HCT116 (cell line): ENCODE results near the gene NPLOC4. TPM values are rescaled to one million over a fixed set of nuclear protein-coding genes. Genes with fewer than 3 reads are reported as not detected.

ENCODE experiments used
- ATAC-seq: fragments of 200-7000 bp; cut with Tn5 transposase; 2 replicates; pipeline ENCODE4 v1.9.1; 2020; ENCODE audit warnings: mild to moderate bottlenecking, moderate library complexity
- BruUV-seq: library from RNA; stranded (reverse); fragments of 400-500 nt; replicated peaks from 2 replicates; lab custom pipeline; 2021; lab: Mats Ljungman, UMichigan
- CTCF ChIA-PET: fragments of 300-600 bp; sonication (Branson Sonifier 250); formaldehyde crosslinking; loops from one replicate; lab custom pipeline; 2021; ENCODE audit warnings: antibody characterized with exemption; lab: Charles Lee
- POLR2A ChIA-PET: fragments of 300-600, 350-600 bp; sonication (Branson Sonifier 250); formaldehyde crosslinking; loops from one replicate; lab custom pipeline; 2021; ENCODE audit warnings: antibody characterized with exemption; lab: Charles Lee
- RAD21 ChIA-PET, 2 experiments: fragments of 300-600 bp; sonication (Branson Sonifier 250); formaldehyde crosslinking; loops; one replicate each; lab custom pipeline; 2023; ENCODE audit warnings: low total read pairs in 2 of 2; ENCODE audit not compliant: uncharacterized antibody in 2 of 2, unreplicated experiment in 2 of 2, low non-redundant PET in 1 of 2; lab: Charles Lee
- DNase-seq: peaks from one replicate; pipeline ENCODE4 v3.0.0-alpha.2; 2010; ENCODE audit warnings: low read depth, low spot score
- H2AFZ ChIP-seq: fragments of 200-600 bp; shearing (Covaris generic), sonication (generic); 2 replicates; pipeline ENCODE4 v1.6.1; 2017; ENCODE audit warnings: low read depth, mixed run types, mixed read lengths, antibody characterized with exemption, low read length; ENCODE audit not compliant: poor library complexity, severe bottlenecking
- H3K27ac ChIP-seq: 2 replicates; pipeline ENCODE4 v1.5.1; 2012; ENCODE audit warnings: low read depth, low read length
- H3K27me3 ChIP-seq: fragments of 200-600 bp; sonication (generic); 2 replicates; pipeline ENCODE4 v1.6.1; 2016; ENCODE audit warnings: mixed run types, low read length, mixed read lengths; ENCODE audit not compliant: insufficient read depth
- H3K36me3 ChIP-seq, 2 experiments: fragments of 200-500 bp in 1 of 2; fragments of 200-600 bp in 1 of 2; sonication (Bioruptor generic) in 1 of 2; sonication (generic) in 1 of 2; 2 replicates each; pipeline versions ENCODE4 v1.5.1 to v1.6.1; 2014 to 2016; ENCODE audit warnings: low read length in 2 of 2, inconsistent platforms in 1 of 2, mixed read lengths in 1 of 2, mixed run types in 1 of 2; ENCODE audit not compliant: insufficient read depth in 2 of 2, control insufficient read depth in 1 of 2
- H3K4me1 ChIP-seq, 2 experiments: fragments of 200-600 bp in 1 of 2; sonication (generic) in 1 of 2; 2 replicates each; pipeline versions ENCODE4 v1.5.1 to v1.6.1; 2012 to 2017; ENCODE audit warnings: low read length in 2 of 2, inconsistent platforms in 1 of 2, mild to moderate bottlenecking in 1 of 2, mixed read lengths in 1 of 2, mixed run types in 1 of 2, moderate library complexity in 1 of 2; ENCODE audit not compliant: insufficient read depth in 2 of 2, control insufficient read depth in 1 of 2
- H3K4me2 ChIP-seq: fragments of 200-600 bp; sonication (generic); 2 replicates; pipeline ENCODE4 v1.6.1; 2017; ENCODE audit warnings: mixed run types, low read length, mixed read lengths
- H3K4me3 ChIP-seq, 2 experiments: fragments of 200-600 bp in 1 of 2; sonication (generic) in 1 of 2; replicated peaks in 1 of 2; 2 replicates each; pipeline ENCODE4 v1.5.1; 2011 to 2016; ENCODE audit warnings: low read length in 2 of 2, control low read depth in 1 of 2, low read depth in 1 of 2, mild to moderate bottlenecking in 1 of 2, mixed read lengths in 1 of 2, mixed run types in 1 of 2
- H3K79me2 ChIP-seq: fragments of 200-600 bp; sonication (generic); 2 replicates; pipeline ENCODE4 v1.6.1; 2017; ENCODE audit warnings: mild to moderate bottlenecking, mixed run types, low read length, moderate library complexity, mixed read lengths; ENCODE audit not compliant: insufficient read depth
- H3K9ac ChIP-seq: fragments of 200-600 bp; sonication (generic); 2 replicates; pipeline ENCODE4 v1.6.1; 2016; ENCODE audit warnings: low read length, mixed read lengths
- H3K9me2 ChIP-seq: fragments of 200-600 bp; sonication (generic), shearing (Covaris generic); 2 replicates; pipeline ENCODE4 v1.6.1; 2017; ENCODE audit warnings: mixed run types, mild to moderate bottlenecking, moderate library complexity; ENCODE audit not compliant: insufficient read depth
- H3K9me3 ChIP-seq, 2 experiments: fragments of 200-500 bp in 1 of 2; fragments of 200-600 bp in 1 of 2; sonication (Bioruptor generic) in 1 of 2; sonication (generic) in 1 of 2; 2 replicates each; pipeline ENCODE4 v1.6.1; 2014 to 2017; ENCODE audit warnings: low read length in 2 of 2, mixed read lengths in 2 of 2, inconsistent platforms in 1 of 2, low read depth in 1 of 2, mild to moderate bottlenecking in 1 of 2, mixed run types in 1 of 2, moderate library complexity in 1 of 2; ENCODE audit not compliant: control insufficient read depth in 1 of 2, insufficient read depth in 1 of 2
- H4K20me1 ChIP-seq: fragments of 200-600 bp; sonication (generic), shearing (Covaris generic); 2 replicates; pipeline ENCODE4 v1.6.1; 2017; ENCODE audit warnings: mixed run types, mild to moderate bottlenecking, moderate library complexity; ENCODE audit not compliant: insufficient read depth
- CEBPB ChIP-seq: IDR thresholded peaks from 2 replicates; pipeline ENCODE4 v1.6.1; 2012; ENCODE audit warnings: low read depth
- CTCF ChIP-seq, 3 experiments: fragments of 200-600 bp in 1 of 3; sonication (generic) in 1 of 3; IDR thresholded peaks in 2 of 3; conservative IDR thresholded peaks in 1 of 3; 2 replicates each; pipeline ENCODE4 v1.5.1; 2012 to 2017; ENCODE audit warnings: low read depth in 2 of 3, low read length in 2 of 3, antibody characterized with exemption in 1 of 3, borderline replicate concordance in 1 of 3, control low read depth in 1 of 3, mild to moderate bottlenecking in 1 of 3, mixed read lengths in 1 of 3, mixed run types in 1 of 3, moderate library complexity in 1 of 3; ENCODE audit not compliant: insufficient read depth in 1 of 3
- ELF1 ChIP-seq: IDR thresholded peaks from 2 replicates; pipeline ENCODE4 v1.6.1; 2012; ENCODE audit warnings: low read depth, borderline replicate concordance
- EZH2 ChIP-seq: fragments of 200-600 bp; sonication (generic); IDR thresholded peaks from 2 replicates; pipeline ENCODE4 v1.6.1; 2017; ENCODE audit warnings: antibody characterized with exemption, mixed run types
- FOSL1 ChIP-seq: IDR thresholded peaks from 2 replicates; pipeline ENCODE4 v1.6.1; 2012; ENCODE audit warnings: low read depth
- JUND ChIP-seq: IDR thresholded peaks from 2 replicates; pipeline ENCODE4 v1.6.1; 2012
- MAX ChIP-seq: IDR thresholded peaks from 2 replicates; pipeline ENCODE4 v1.6.1; 2012
- POLR2AphosphoS5 ChIP-seq: IDR thresholded peaks from 2 replicates; pipeline ENCODE4 v1.6.1; 2011; ENCODE audit warnings: mild to moderate bottlenecking, low read depth, low read length, moderate library complexity
- RAD21 ChIP-seq: IDR thresholded peaks from 2 replicates; pipeline ENCODE4 v1.6.1; 2012; ENCODE audit warnings: low read depth, mild to moderate bottlenecking
- REST ChIP-seq: IDR thresholded peaks from 2 replicates; pipeline ENCODE4 v1.6.1; 2012; ENCODE audit warnings: low read depth
- SIN3A ChIP-seq: IDR thresholded peaks from 2 replicates; pipeline ENCODE4 v1.6.1; 2012; ENCODE audit warnings: low read depth
- SRF ChIP-seq: IDR thresholded peaks from 2 replicates; pipeline ENCODE4 v1.6.1; 2012; ENCODE audit warnings: low read depth
- TCF7L2 ChIP-seq: IDR thresholded peaks from 2 replicates; pipeline ENCODE4 v1.7.0; 2011; ENCODE audit warnings: borderline replicate concordance, inconsistent platforms; ENCODE audit not compliant: insufficient read depth, insufficient read length; ENCODE audit errors: extremely low read depth
- ZFX ChIP-seq: fragments of 450-650 bp; IDR thresholded peaks from 2 replicates; pipeline ENCODE4 v1.6.1; 2017
- ZNF274 ChIP-seq: fragments of 200-500 bp; sonication (Bioruptor generic); IDR thresholded peaks from 2 replicates; pipeline ENCODE4 v1.6.1; 2014; ENCODE audit warnings: mild to moderate bottlenecking, low read depth, low read length, inconsistent platforms
- intact Hi-C: fragments of 100-400 bp; cut with micrococcal nuclease; formaldehyde crosslinking; loops from 2 replicates; pipeline ENCODE4 v1.10.0; 2022
- total RNA-seq: library from RNA; stranded (reverse); gene quantifications from one replicate; pipeline ENCODE4 v1.2.1, GENCODE V29; 2021; ENCODE audit not compliant: unreplicated experiment

NPLOC4 gene
- total RNA-seq, 1 experiment from 2014 or later: 137 TPM

- intact Hi-C loops: loop anchor here (10.0 kb wide), 1 partner anchor 139 kb away; no protein-coding TSS in a partner anchor
- H3K9ac ChIP-seq: no peak overlapping the region
- peaks cover 12 to 41% of the 10 kb centered on the region in 2 experiments for H3K4me1 ChIP-seq
- peaks cover 9% of the 10 kb centered on the region for H3K79me2 ChIP-seq
- H3K9me2 ChIP-seq: no peaks in the 10 kb centered on the region
- ChIA-PET POLR2A (interaction anchor here (1.0 kb wide), 1 partner anchor 11 kb away, joined by 3 read pairs; no protein-coding TSS in a partner anchor), CTCF (no interaction called here), RAD21 (no interaction called here)
- peaks cover 24 to 29% of the 10 kb centered on the region in 2 experiments for H3K36me3 ChIP-seq
- DNase-seq (no peak), ATAC-seq (no peak)
- H2AFZ ChIP-seq: no peak overlapping the region
- no peak for TF ChIP-seq EZH2
- TF ChIP-seq FOSL1: no peak
- TF ChIP-seq SRF: no peak
- no peak for TF ChIP-seq CEBPB
- no peak for TF ChIP-seq MAX
- no peak for TF ChIP-seq TCF7L2
- no peak for TF ChIP-seq RAD21
- TF ChIP-seq ELF1: no peak
- no peak for TF ChIP-seq ZNF274
- no peak for TF ChIP-seq SIN3A
- TF ChIP-seq JUND: no peak
- no peak for TF ChIP-seq CTCF (IDR thresholded peaks at IDR 0.05 in 2 of 3, conservative IDR thresholded peaks at IDR 0.05 in 1 of 3; ENCODE audit: borderline replicate concordance in 1 of 3, insufficient read depth in 1 of 3, low read depth in 2 of 3, low read length in 2 of 3)
- TF ChIP-seq REST: no peak
- TF ChIP-seq POLR2AphosphoS5: no peak; the same call in 1 of the 2 replicates
- TF ChIP-seq ZFX: no peak
- no peak overlapping the region for H3K4me3 ChIP-seq
- H3K4me2 ChIP-seq: peak overlapping the region; percentile 34
- H4K20me1 ChIP-seq: no peaks in the 10 kb centered on the region
- 0 out of 2 replicates have a peak overlapping the region, but pooled peaks have one; percentile 14 for H3K27ac ChIP-seq
- no TSS peak for BruUV-seq
- H3K27me3 ChIP-seq: no peaks in the 10 kb centered on the region
- H3K9me3 ChIP-seq: no peaks in the 10 kb centered on the region
Observed at GRCh38 chr17:81556175-81556691, 80.7 kb downstream of the NPLOC4 start.
